ENCODE measurements around the gene MAP3K19.

The MAP3K19 gene

GRCh38 chr2:134927195-134927594, 120.1 kb downstream of the MAP3K19 start:
- no peak for TF ChIP-seq CTCF (IDR thresholded peaks at IDR 0.05)
- Histone ChIP-seq H3K4me1 (ENCODE audit: control insufficient read depth in 1 of 2, insufficient read depth in 1 of 2, low read depth in 1 of 2, low read length in 1 of 2) (no peaks in the 10 kb centered on the region), H3K27ac (no peak overlapping the region), H3K36me3 (no peaks in the 10 kb centered on the region), H3K9me3 (no peaks in the 10 kb centered on the region), H3K4me3 (ENCODE audit: low read depth in 1 of 2, low read length in 1 of 2) (no peak overlapping the region), H3K27me3 (no peaks in the 10 kb centered on the region)

GRCh38 chr2:134926231-134926931, 120.9 kb downstream of the MAP3K19 start:
- Histone ChIP-seq H3K4me1 (ENCODE audit: control insufficient read depth in 1 of 2, insufficient read depth in 1 of 2, low read depth in 1 of 2, low read length in 1 of 2) (no peaks in the 10 kb centered on the region), H3K9me3 (no peaks in the 10 kb centered on the region), H3K27me3 (no peaks in the 10 kb centered on the region), H3K4me3 (ENCODE audit: low read depth in 1 of 2, low read length in 1 of 2) (no peak overlapping the region), H3K27ac (peak overlapping the region; percentile 7), H3K36me3 (no peaks in the 10 kb centered on the region)
- TF ChIP-seq CTCF (IDR thresholded peaks at IDR 0.05): no peak

GRCh38 chr2:134924912-134925311, 122.3 kb downstream of the MAP3K19 start:
- no peaks in the 10 kb centered on the region for H3K36me3 ChIP-seq
- no peak overlapping the region for H3K27ac ChIP-seq
- no peaks in the 10 kb centered on the region for H3K9me3 ChIP-seq
- H3K27me3 ChIP-seq: no peaks in the 10 kb centered on the region
- peaks cover 12% of the 10 kb centered on the region in 2 experiments for H3K4me1 ChIP-seq (ENCODE audit: control insufficient read depth in 1 of 2, insufficient read depth in 1 of 2, low read depth in 1 of 2, low read length in 1 of 2)
- TF ChIP-seq CTCF (IDR thresholded peaks at IDR 0.05): no peak
- H3K4me3 ChIP-seq (ENCODE audit: low read depth in 1 of 2, low read length in 1 of 2): no peak overlapping the region

- Histone ChIP-seq H3K4me1 (ENCODE audit: control insufficient read depth in 1 of 2, insufficient read depth in 1 of 2, low read depth in 1 of 2, low read length in 1 of 2) (peaks cover 30 to 33% of the 10 kb centered on the region in 2 experiments), H3K9me3 (no peaks in the 10 kb centered on the region), H3K27ac (peak overlapping the region; percentile 95), H3K4me3 (ENCODE audit: low read depth in 1 of 2, low read length in 1 of 2) (peak overlapping the region; percentile 84 to 92), H3K27me3 (no peaks in the 10 kb centered on the region), H3K36me3 (no peaks in the 10 kb centered on the region)
- TF ChIP-seq CTCF (IDR thresholded peaks at IDR 0.05): no peak
Measured at GRCh38 chr2:134919341-134920210, 127.7 kb downstream of the MAP3K19 start.

GRCh38 chr2:134918526-134919340, 128.5 kb downstream of the MAP3K19 start, which contains the start of gene CCNT2:
Gene CCNT2 (plus strand): TSS chr2:134918822. CDS start chr2:134918855, 33 bp downstream.
- H3K27me3 ChIP-seq: no peaks in the 10 kb centered on the region
- H3K9me3 ChIP-seq: no peaks in the 10 kb centered on the region
- peak within 1 kb of the TSS; percentile 95 for H3K27ac ChIP-seq
- H3K36me3 ChIP-seq: no peaks in the 10 kb centered on the region
- peaks cover 30 to 33% of the 10 kb centered on the region in 2 experiments for H3K4me1 ChIP-seq (ENCODE audit: control insufficient read depth in 1 of 2, insufficient read depth in 1 of 2, low read depth in 1 of 2, low read length in 1 of 2)
- peak within 1 kb of the TSS; percentile 84 to 92 for H3K4me3 ChIP-seq (ENCODE audit: low read depth in 1 of 2, low read length in 1 of 2)
- peak; percentile 52 for TF ChIP-seq CTCF (IDR thresholded peaks at IDR 0.05)

Measured in neutrophil (primary cell).